K562 (cell line): ENCODE measurements around the gene GAMT. TPM values are rescaled to one million over a fixed set of nuclear protein-coding genes. Genes with fewer than 3 reads are reported as not detected.

Source experiments
- ARNT ChIP-seq, 2 experiments: fragments of 450-650 bp; IDR thresholded peaks; 2 replicates each; pipeline ENCODE4 v1.6.1; 2016; ENCODE audit warnings: mild to moderate bottlenecking in 1 of 2
- CBFB ChIP-seq: sonication (generic); formaldehyde crosslinking; IDR thresholded peaks from 2 replicates; pipeline ENCODE4 v1.4.0; 2020; ENCODE audit warnings: mild to moderate bottlenecking, missing genetic modification reagents
- CHD4 ChIP-seq: fragments of 200-600 bp; sonication (generic); IDR thresholded peaks from 3 replicates; pipeline ENCODE4 v1.6.1; 2012; ENCODE audit warnings: low read depth, mild to moderate bottlenecking, mixed read lengths, low read length, inconsistent platforms; ENCODE audit not compliant: insufficient read depth, insufficient replicate concordance, poor library complexity, severe bottlenecking
- DMBX1 ChIP-seq: fragments of 250-450 bp; sonication (Bioruptor Pico); IDR thresholded peaks from 2 replicates; pipeline ENCODE4 v1.8.0; 2022; ENCODE audit warnings: inconsistent platforms, mild to moderate bottlenecking, moderate library complexity, borderline replicate concordance
- DPF2 ChIP-seq: fragments of 450-650 bp; IDR thresholded peaks from 2 replicates; pipeline ENCODE4 v1.6.1; 2016
- FOXJ2 ChIP-seq: fragments of 200-800 bp; sonication (Bioruptor generic); IDR thresholded peaks from 2 replicates; pipeline ENCODE4 v1.6.1; 2016; ENCODE audit warnings: missing genetic modification characterization, missing compliant biosample characterization
- FOXK1 ChIP-seq: sonication (generic); formaldehyde crosslinking; IDR thresholded peaks from 2 replicates; pipeline ENCODE4 v1.8.0; 2022; ENCODE audit warnings: missing genetic modification reagents, mild to moderate bottlenecking, borderline replicate concordance
- GMEB1 ChIP-seq: fragments of 250-450 bp; sonication (Bioruptor Pico); IDR thresholded peaks from 2 replicates; pipeline ENCODE4 v1.4.0; 2020; ENCODE audit warnings: mild to moderate bottlenecking
- HDAC8 ChIP-seq: fragments of 450-650 bp; IDR thresholded peaks from 2 replicates; pipeline ENCODE4 v1.6.1; 2016; ENCODE audit warnings: mild to moderate bottlenecking, missing genetic modification characterization, moderate library complexity, missing compliant biosample characterization
- ID3 ChIP-seq, 2 experiments: fragments of 250-450 bp in 1 of 2; fragments of 450-650 bp in 1 of 2; sonication (Bioruptor Pico) in 1 of 2; IDR thresholded peaks; 2 replicates each; pipeline versions ENCODE4 v1.6.1 to v1.8.0; 2016 to 2021; ENCODE audit warnings: mild to moderate bottlenecking in 2 of 2, moderate library complexity in 2 of 2, missing compliant biosample characterization in 1 of 2, missing genetic modification characterization in 1 of 2
- MTA3 ChIP-seq: fragments of 450-650 bp; formaldehyde crosslinking; IDR thresholded peaks from 2 replicates; pipeline ENCODE4 v1.6.1; 2017; ENCODE audit warnings: mild to moderate bottlenecking, borderline replicate concordance
- MXI1 ChIP-seq: IDR thresholded peaks from 2 replicates; pipeline ENCODE4 v1.6.1; 2011; ENCODE audit warnings: low read depth, mild to moderate bottlenecking, improper control_type of control experiment, low read length
- NRF1 ChIP-seq, 2 experiments: fragments of 450-650 bp; IDR thresholded peaks in 1 of 2; conservative IDR thresholded peaks in 1 of 2; 2 replicates each; pipeline ENCODE4 v1.6.1; 2014; ENCODE audit warnings: mild to moderate bottlenecking in 2 of 2
- PTTG1 ChIP-seq: fragments of 450-650 bp; IDR thresholded peaks from 2 replicates; pipeline ENCODE4 v1.6.1; 2016; ENCODE audit warnings: low read depth, mild to moderate bottlenecking, missing genetic modification characterization, missing compliant biosample characterization
- SMAD4 ChIP-seq: fragments of 250-450 bp; sonication (Bioruptor Pico); conservative IDR thresholded peaks from 2 replicates; pipeline ENCODE4 v1.8.0; 2021; ENCODE audit warnings: inconsistent platforms, mild to moderate bottlenecking, moderate library complexity
- SMARCE1 ChIP-seq: fragments of 450-650 bp; IDR thresholded peaks from 2 replicates; pipeline ENCODE4 v1.7.1; 2016; ENCODE audit warnings: mild to moderate bottlenecking
- SP2 ChIP-seq: IDR thresholded peaks from 2 replicates; pipeline ENCODE4 v1.6.1; 2011; ENCODE audit warnings: mild to moderate bottlenecking, low read depth, low read length, moderate library complexity; ENCODE audit not compliant: poor library complexity, severe bottlenecking; ENCODE audit errors: extremely low read depth
- SUPT5H ChIP-seq: fragments of 450-650 bp; IDR thresholded peaks from 2 replicates; pipeline ENCODE4 v1.6.1; 2016
- USF2 ChIP-seq: sonication (generic); formaldehyde crosslinking; IDR thresholded peaks from 2 replicates; pipeline ENCODE4 v1.5.0; 2020; ENCODE audit warnings: missing genetic modification reagents
- ZNF282 ChIP-seq: sonication (generic); formaldehyde crosslinking; IDR thresholded peaks from 2 replicates; pipeline ENCODE4 v1.8.1; 2023; ENCODE audit warnings: missing genetic modification reagents
- ZNF583 ChIP-seq: fragments of 250-450 bp; sonication (Bioruptor Pico); IDR thresholded peaks from 2 replicates; pipeline ENCODE4 v1.4.0; 2020
- ZNF668 ChIP-seq: fragments of 250-450 bp; sonication (Bioruptor Pico); IDR thresholded peaks from 2 replicates; pipeline ENCODE4 v1.8.0; 2022; ENCODE audit warnings: mild to moderate bottlenecking, inconsistent platforms
- polyA plus RNA-seq, 8 experiments: library from polyadenylated mRNA; depleted of rRNA in 4 of 8; stranded (reverse) in 5 of 8; unstranded in 3 of 8; fragments of >200 nt; fragmentation: Nextera tagmentation in 2 of 8; fragmentation: Illumina TruSeq in 1 of 8; extraction: Ambion mirVana in 2 of 8; extraction: Trizol in 1 of 8; gene quantifications; 2 replicates each; pipeline versions ENCODE4 v1.2.1 to v1.2.3, GENCODE V29; 2011 to 2014; ENCODE audit warnings: inconsistent platforms in 1 of 8, missing spikeins in 1 of 8
- total RNA-seq, 7 experiments: library from RNA; depleted of rRNA in 6 of 7; stranded (reverse); fragments of >200 nt in 6 of 7; fragmentation: Illumina TruSeq in 2 of 7; extraction: Trizol in 2 of 7; gene quantifications; 2 replicates each; pipeline versions ENCODE4 v1.2.1 to v1.2.3, GENCODE V29; 2011 to 2021; ENCODE audit warnings: low replicate concordance in 1 of 7
- TF ChIP-seq, protein P1 (sequence below), 2 experiments: IDR thresholded peaks; 2 replicates each; pipeline ENCODE4 v1.6.1; 2011; ENCODE audit warnings: borderline replicate concordance in 1 of 2, control low read depth in 1 of 2, low read depth in 1 of 2, low read length in 1 of 2, mild to moderate bottlenecking in 1 of 2, mixed read lengths in 1 of 2, moderate library complexity in 1 of 2; ENCODE audit not compliant: insufficient read depth in 1 of 2, insufficient read length in 1 of 2, poor library complexity in 1 of 2, severe bottlenecking in 1 of 2; ENCODE audit errors: extremely low read depth in 1 of 2

Gene GAMT
- total and polyA plus RNA-seq, 9 of the 15 experiments (the other 6 are each of a cell fraction or from before 2014, with no cell fraction given): 1.3 to 35.3 (median 27.2) TPM

GRCh38 chr19:1406774-1407527 is 5.6 kb upstream of the GAMT start (continued):
- TF ChIP-seq PTTG1 (no peak), GMEB1 (peak; percentile 99), ZNF282 (peak; percentile 37; the same call in 1 of the 2 replicates), ZNF668 (peak; percentile 12; the same call in 1 of the 2 replicates), SMARCE1 (peak; percentile 45; the same call in 1 of the 2 replicates), ZNF583 (CRISPR knock-in tag) (peak; percentile 85; the same call in 1 of the 2 replicates), CBFB (CRISPR knock-in tag) (no peak), SUPT5H (peak; percentile 70), ARNT (IDR thresholded peaks at IDR 0.05) (no peak), SMAD4 (peak; percentile 86), HDAC8 (tag) (peak; percentile 81; the same call in 1 of the 2 replicates), FOXK1 (CRISPR knock-in tag) (peak; percentile 79; the same call in 1 of the 2 replicates), MXI1 (peak; percentile 44), CHD4 (peak; percentile 91), ID3 (CRISPR knock-in tag; IDR thresholded peaks at IDR 0.05) (no peak), ID3 (tag; IDR thresholded peaks at IDR 0.05) (peak; percentile 87), DMBX1 (peak; percentile 68; the same call in 1 of the 2 replicates), SP2 (no peak), FOXJ2 (tag) (peak; percentile 72; the same call in 1 of the 2 replicates), NRF1 (conservative IDR thresholded peaks at IDR 0.05 in 1 of 2, IDR thresholded peaks at IDR 0.05 in 1 of 2) (peak; percentile 98), DPF2 (peak; percentile 69), USF2 (CRISPR knock-in tag) (peak; percentile 65), MTA3 (peak; percentile 89)
- TF ChIP-seq, protein P1, sequence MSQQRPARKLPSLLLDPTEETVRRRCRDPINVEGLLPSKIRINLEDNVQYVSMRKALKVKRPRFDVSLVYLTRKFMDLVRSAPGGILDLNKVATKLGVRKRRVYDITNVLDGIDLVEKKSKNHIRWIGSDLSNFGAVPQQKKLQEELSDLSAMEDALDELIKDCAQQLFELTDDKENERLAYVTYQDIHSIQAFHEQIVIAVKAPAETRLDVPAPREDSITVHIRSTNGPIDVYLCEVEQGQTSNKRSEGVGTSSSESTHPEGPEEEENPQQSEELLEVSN (IDR thresholded peaks at IDR 0.05; ENCODE audit: borderline replicate concordance in 1 of 2, extremely low read depth in 1 of 2, insufficient read depth in 1 of 2, insufficient read length in 1 of 2, low read depth in 1 of 2, low read length in 1 of 2, poor library complexity in 1 of 2, severe bottlenecking in 1 of 2): peak; percentile 98 to 99
